ENCODE data around the gene GHRL.

Gene GHRL

GRCh38 chr3:10294030-10294586, 1.4 kb upstream of the GHRL start:
- H3K27ac ChIP-seq (ENCODE audit: low read depth, low read length): no peak overlapping the region
- no peaks in the 10 kb centered on the region for H3K9me2 ChIP-seq (replicated peaks; ENCODE audit: control insufficient read depth, low read length)
- H3K4me1 ChIP-seq (ENCODE audit: control insufficient read depth, low read length): peaks cover 21% of the 10 kb centered on the region
- H3K79me2 ChIP-seq (ENCODE audit: control insufficient read depth, low read length): peaks cover 4% of the 10 kb centered on the region
- no peaks in the 10 kb centered on the region for H3K27me3 ChIP-seq (ENCODE audit: control insufficient read depth, low read length)
- H3K9me3 ChIP-seq (ENCODE audit: control insufficient read depth, insufficient read depth, low read length): no peaks in the 10 kb centered on the region
- H3F3A ChIP-seq (ENCODE audit: control insufficient read depth, insufficient read depth): peaks cover 14% of the 10 kb centered on the region
- TF ChIP-seq, protein P1, sequence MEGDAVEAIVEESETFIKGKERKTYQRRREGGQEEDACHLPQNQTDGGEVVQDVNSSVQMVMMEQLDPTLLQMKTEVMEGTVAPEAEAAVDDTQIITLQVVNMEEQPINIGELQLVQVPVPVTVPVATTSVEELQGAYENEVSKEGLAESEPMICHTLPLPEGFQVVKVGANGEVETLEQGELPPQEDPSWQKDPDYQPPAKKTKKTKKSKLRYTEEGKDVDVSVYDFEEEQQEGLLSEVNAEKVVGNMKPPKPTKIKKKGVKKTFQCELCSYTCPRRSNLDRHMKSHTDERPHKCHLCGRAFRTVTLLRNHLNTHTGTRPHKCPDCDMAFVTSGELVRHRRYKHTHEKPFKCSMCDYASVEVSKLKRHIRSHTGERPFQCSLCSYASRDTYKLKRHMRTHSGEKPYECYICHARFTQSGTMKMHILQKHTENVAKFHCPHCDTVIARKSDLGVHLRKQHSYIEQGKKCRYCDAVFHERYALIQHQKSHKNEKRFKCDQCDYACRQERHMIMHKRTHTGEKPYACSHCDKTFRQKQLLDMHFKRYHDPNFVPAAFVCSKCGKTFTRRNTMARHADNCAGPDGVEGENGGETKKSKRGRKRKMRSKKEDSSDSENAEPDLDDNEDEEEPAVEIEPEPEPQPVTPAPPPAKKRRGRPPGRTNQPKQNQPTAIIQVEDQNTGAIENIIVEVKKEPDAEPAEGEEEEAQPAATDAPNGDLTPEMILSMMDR (IDR thresholded peaks at IDR 0.05; ENCODE audit: low read depth, low read length, poor library complexity, severe bottlenecking): no peak
- TF ChIP-seq EZH2phosphoT487 (IDR thresholded peaks at IDR 0.05; ENCODE audit: borderline replicate concordance, low read length): no peak
- H3K4me2 ChIP-seq (ENCODE audit: low read length): no peak overlapping the region
- no peaks in the 10 kb centered on the region for H4K20me1 ChIP-seq (ENCODE audit: control insufficient read depth, insufficient read depth, low read depth, low read length)
- no peak overlapping the region for H3K4me3 ChIP-seq (ENCODE audit: low read length)
- H3K36me3 ChIP-seq (ENCODE audit: control insufficient read depth, low read length): peaks cover 42% of the 10 kb centered on the region

DNA sequence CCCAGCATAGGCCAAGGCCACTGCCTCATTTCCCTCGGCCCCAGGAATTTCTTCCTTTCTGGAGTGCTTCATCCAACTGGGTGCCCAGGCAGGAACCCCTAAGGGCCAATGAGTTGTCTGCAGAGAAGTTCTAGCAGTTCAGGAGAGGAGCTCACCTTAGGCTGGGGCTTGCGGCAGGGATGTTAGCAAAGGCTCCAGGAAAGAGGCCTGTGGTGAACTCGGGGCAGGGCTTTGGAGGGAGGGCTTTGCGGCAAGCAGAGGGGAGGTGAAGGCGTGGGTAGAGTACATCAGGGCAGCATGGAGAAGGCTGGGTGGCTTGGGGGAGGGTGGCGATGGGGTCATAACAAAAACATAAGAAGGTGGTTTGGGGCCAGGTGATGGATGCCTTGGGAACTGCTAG, 1.1 kb downstream of the GHRL start:
- TF ChIP-seq, protein P1 (IDR thresholded peaks at IDR 0.05; ENCODE audit: low read depth, low read length, poor library complexity, severe bottlenecking): no peak
- TF ChIP-seq EZH2phosphoT487 (IDR thresholded peaks at IDR 0.05; ENCODE audit: borderline replicate concordance, low read length): no peak
- no peaks in the 10 kb centered on the region for H4K20me1 ChIP-seq (ENCODE audit: control insufficient read depth, insufficient read depth, low read depth, low read length)
- H3K4me1 ChIP-seq (ENCODE audit: control insufficient read depth, low read length): peaks cover 21% of the 10 kb centered on the region
- H3K27ac ChIP-seq (ENCODE audit: low read depth, low read length): no peak overlapping the region
- no peak overlapping the region for H3K4me3 ChIP-seq (ENCODE audit: low read length)
- H3K9me3 ChIP-seq (ENCODE audit: control insufficient read depth, insufficient read depth, low read length): no peaks in the 10 kb centered on the region
- no peaks in the 10 kb centered on the region; the same call in 1 of the 2 replicates for H3K79me2 ChIP-seq (ENCODE audit: control insufficient read depth, low read length)
- peaks cover 58% of the 10 kb centered on the region for H3K36me3 ChIP-seq (ENCODE audit: control insufficient read depth, low read length)
- H3K27me3 ChIP-seq (ENCODE audit: control insufficient read depth, low read length): no peaks in the 10 kb centered on the region
- H3K9me2 ChIP-seq (replicated peaks; ENCODE audit: control insufficient read depth, low read length): no peaks in the 10 kb centered on the region
- no peak overlapping the region for H3K4me2 ChIP-seq (ENCODE audit: low read length)
- H3F3A ChIP-seq (ENCODE audit: control insufficient read depth, insufficient read depth): peaks cover 14% of the 10 kb centered on the region

- Histone ChIP-seq H3K4me2 (ENCODE audit: low read length) (no peak overlapping the region), H3K27ac (ENCODE audit: low read depth, low read length) (no peak overlapping the region), H3K27me3 (ENCODE audit: control insufficient read depth, low read length) (no peaks in the 10 kb centered on the region), H3K4me1 (ENCODE audit: control insufficient read depth, low read length) (peaks cover 21% of the 10 kb centered on the region), H3K79me2 (ENCODE audit: control insufficient read depth, low read length) (no peaks in the 10 kb centered on the region), H3F3A (ENCODE audit: control insufficient read depth, insufficient read depth) (peaks cover 19% of the 10 kb centered on the region), H3K36me3 (ENCODE audit: control insufficient read depth, low read length) (peaks cover 61% of the 10 kb centered on the region), H4K20me1 (ENCODE audit: control insufficient read depth, insufficient read depth, low read depth, low read length) (no peaks in the 10 kb centered on the region), H3K9me2 (replicated peaks; ENCODE audit: control insufficient read depth, low read length) (no peaks in the 10 kb centered on the region), H3K4me3 (ENCODE audit: low read length) (no peak overlapping the region), H3K9me3 (ENCODE audit: control insufficient read depth, insufficient read depth, low read length) (no peaks in the 10 kb centered on the region)
- TF ChIP-seq EZH2phosphoT487 (IDR thresholded peaks at IDR 0.05; ENCODE audit: borderline replicate concordance, low read length): no peak
These were observed 2.1 kb downstream of the GHRL start for GRCh38 chr3:10290481-10291176.

GRCh38 chr3:10289787-10290355, 2.9 kb downstream of the GHRL start:
- no peak overlapping the region for H3K4me2 ChIP-seq (ENCODE audit: low read length)
- no peaks in the 10 kb centered on the region for H4K20me1 ChIP-seq (ENCODE audit: control insufficient read depth, insufficient read depth, low read depth, low read length)
- peaks cover 61% of the 10 kb centered on the region for H3K36me3 ChIP-seq (ENCODE audit: control insufficient read depth, low read length)
- peaks cover 16% of the 10 kb centered on the region for H3F3A ChIP-seq (ENCODE audit: control insufficient read depth, insufficient read depth)
- TF ChIP-seq, protein P1 (IDR thresholded peaks at IDR 0.05; ENCODE audit: low read depth, low read length, poor library complexity, severe bottlenecking): no peak
- TF ChIP-seq EZH2phosphoT487 (IDR thresholded peaks at IDR 0.05; ENCODE audit: borderline replicate concordance, low read length): no peak
- peaks cover 22% of the 10 kb centered on the region for H3K4me1 ChIP-seq (ENCODE audit: control insufficient read depth, low read length)
- no peaks in the 10 kb centered on the region for H3K9me2 ChIP-seq (replicated peaks; ENCODE audit: control insufficient read depth, low read length)
- H3K79me2 ChIP-seq (ENCODE audit: control insufficient read depth, low read length): no peaks in the 10 kb centered on the region
- H3K4me3 ChIP-seq (ENCODE audit: low read length): no peak overlapping the region
- no peaks in the 10 kb centered on the region for H3K27me3 ChIP-seq (ENCODE audit: control insufficient read depth, low read length)
- H3K9me3 ChIP-seq (ENCODE audit: control insufficient read depth, insufficient read depth, low read length): no peaks in the 10 kb centered on the region
- H3K27ac ChIP-seq (ENCODE audit: low read depth, low read length): no peak overlapping the region
